ENCODE data around the gene CACNA1D.

Gene CACNA1D

DNA sequence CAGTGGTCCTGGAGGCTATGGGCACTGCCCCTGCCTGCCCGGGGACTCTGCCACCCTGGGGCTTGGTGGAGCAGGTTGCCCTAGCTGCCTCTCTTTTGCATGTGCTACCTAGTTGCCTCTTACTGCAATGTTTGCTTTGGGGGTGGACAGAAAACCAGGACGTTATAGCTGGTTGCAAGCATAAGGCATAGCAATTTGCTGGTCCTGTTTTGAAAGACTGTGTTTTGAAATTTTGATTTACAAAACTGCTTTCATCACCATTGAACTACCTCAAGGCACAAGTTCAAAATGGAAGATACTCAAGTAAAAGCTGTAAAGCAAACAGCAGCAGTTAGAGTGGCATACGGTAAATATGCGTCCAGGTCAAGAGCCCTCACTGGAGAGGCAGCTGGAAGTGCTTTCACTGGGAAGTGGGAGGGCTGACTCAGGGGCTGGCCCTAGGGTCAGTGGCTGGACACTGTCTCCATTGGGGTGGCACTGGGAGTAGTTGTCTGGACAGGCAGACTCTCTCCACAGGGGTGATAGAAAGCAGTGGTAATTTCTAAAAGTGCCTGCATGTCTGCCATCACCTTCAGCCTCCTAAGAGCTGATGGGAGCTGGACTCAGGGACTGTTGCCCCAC, 213.7 kb downstream of the CACNA1D start:
- in situ Hi-C loops (cut with MboI; ENCODE audit: low sequenced_read_pairs), result no loop called here

DNA sequence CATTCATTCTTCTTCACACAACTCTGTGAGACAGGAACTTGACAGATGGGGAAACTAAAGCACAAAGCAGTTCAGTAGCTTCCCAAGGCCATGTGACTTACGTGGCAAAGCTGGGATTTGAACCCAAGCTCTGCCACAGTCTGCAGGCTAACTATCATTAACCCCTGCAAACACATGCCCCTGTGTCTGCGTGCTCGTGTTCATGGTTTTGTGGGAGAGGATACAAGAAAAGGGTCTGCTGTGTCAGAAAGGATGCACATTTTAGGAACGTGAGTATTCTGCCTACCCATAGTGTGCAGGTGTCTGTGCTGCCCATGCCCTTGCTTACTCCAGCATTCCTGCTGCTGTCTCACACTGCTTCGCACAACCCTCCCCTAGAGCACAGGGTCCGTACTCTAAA, 214.8 kb downstream of the CACNA1D start:
- in situ Hi-C loops (cut with MboI; ENCODE audit: low sequenced_read_pairs), result no loop called here

DNA sequence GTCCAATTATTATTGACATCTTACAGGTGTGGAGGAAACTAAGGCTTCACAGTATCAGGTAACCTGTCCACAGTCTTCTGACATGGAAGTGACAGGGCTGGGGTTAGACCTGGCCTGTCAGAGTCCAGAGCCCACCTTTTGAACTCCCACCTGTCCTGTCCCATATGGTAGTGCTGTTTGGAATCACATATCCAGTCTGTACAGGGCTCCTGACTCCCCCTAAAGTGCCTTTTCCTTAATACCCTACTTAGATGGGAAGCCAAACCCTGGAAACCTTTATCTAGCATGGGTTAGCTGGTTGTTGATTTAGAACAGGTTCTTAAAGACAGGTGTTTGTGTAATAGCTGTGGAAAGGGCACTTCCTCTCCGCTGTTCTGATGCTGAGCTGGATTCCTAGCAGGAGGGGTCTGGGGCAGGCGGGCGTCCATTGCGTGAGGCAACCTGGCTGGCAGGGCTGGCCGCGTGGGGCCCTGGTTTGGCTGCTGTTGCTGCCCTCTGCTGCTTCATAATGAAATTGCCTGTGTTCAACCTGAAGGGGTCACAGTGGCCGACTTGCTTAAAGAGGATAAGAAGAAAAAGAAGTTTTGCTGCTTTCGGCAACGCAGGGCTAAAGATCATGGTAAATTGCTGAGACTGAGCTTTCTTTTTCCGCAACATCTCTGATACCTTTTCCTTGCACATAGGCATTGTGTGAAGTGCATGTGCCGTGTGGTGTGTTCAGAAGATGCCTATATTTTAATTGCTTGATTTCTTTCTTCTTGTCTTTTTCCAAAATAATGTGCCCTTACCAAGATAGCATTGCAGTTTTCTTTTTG, 215.7 kb downstream of the CACNA1D start:
- in situ Hi-C loops (cut with MboI; ENCODE audit: low sequenced_read_pairs), result no loop called here

DNA sequence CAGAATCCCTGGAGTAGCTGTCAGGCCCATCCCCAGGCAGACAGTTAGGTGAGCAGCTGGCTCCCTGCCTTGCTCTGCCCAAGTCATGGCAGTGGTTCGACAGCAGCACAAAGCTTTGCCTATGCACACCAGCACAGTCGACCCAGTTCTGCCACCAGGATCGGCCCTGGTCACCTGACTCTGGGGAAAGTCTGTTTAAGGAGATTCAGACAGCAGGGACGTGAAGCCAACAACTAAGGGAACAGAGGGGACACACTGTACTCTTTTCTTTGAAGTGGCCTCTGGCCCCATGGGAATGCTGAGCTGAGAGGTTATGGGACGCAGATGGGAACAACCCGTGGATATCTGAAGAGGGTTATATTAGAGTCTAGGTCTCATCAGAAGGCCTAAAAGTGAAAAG, 217.0 kb downstream of the CACNA1D start:
- in situ Hi-C loops (cut with MboI; ENCODE audit: low sequenced_read_pairs), result no loop called here

DNA sequence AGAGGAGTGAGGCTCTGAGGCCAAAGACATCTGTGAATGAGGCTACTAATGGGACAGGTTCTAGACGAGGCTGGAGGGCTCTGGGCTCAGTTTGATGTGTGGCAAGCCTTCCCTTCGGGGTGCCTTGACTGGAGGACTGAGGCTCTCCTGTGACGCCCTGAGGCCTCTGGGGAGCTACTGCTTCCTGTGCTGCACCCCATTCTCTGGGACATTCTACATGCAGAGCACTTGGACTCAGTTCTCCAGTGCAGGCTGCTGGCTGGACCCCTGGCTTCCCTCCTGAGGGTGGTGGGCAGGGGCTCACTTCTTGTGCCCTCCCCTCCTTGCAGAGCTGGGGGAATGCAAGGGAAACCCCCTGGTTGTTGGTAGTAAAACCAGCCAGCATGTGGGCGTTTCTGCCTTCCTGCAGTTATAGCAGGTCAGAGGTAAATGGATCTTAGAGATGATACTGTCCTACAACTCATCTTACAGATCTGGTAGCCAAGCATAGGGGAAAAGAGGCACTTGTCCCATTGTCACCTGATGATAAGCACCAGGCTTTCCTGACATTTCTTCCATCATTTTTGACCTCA, 218.5 kb downstream of the CACNA1D start:
- in situ Hi-C loops (cut with MboI; ENCODE audit: low sequenced_read_pairs), result no loop called here

DNA sequence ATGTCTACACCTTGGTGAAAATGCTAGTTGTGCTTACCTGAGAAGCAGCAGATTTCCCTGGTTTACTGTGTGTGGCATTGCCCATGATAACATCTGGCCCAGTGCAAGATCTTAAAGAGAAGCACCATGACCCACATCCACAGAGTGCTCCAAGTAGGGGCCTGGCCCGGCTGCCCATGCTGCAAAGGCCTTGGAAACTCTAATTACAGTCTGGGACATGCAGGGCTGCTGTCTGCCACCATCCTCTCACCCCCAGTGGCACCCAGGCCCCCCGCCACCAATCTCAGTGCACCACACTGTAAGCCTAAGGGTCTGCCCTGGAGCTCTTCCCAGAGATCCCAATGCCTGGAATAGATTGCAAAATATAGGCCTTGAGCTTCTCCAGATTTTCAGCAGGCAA, 219.2 kb downstream of the CACNA1D start:
- in situ Hi-C loops (cut with MboI; ENCODE audit: low sequenced_read_pairs), result no loop called here

DNA sequence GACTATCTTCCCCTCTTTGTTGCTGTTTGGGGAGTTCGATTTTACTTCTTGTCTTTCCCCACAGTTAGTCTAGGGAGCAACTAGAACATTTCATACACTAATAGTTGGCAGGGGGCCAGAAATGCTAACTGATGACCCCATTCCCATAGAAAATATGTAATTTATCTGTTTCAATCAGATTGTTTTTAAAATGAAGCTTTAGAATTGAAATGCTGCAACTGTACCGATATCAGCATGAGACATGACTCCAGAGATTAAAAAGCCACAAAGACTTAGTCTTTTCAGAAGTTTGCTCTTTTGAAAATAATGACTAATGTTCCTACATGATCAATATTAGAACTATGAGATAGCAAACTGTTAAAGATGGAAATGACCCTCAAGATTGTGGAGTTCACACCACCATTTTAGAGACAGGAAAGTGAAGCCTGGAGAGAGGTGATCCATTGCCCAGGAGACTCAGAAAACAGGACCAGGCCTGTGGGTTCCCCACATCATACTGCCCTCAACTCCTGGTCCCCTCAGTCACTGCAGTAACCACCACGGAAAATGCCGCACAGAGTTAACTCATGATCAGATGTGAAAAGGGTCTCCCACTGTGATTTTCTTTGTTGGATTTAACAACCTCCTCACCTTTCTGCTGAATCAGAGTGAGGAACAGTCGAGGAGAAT, 221.5 kb downstream of the CACNA1D start:
- in situ Hi-C loops (cut with MboI; ENCODE audit: low sequenced_read_pairs), result no loop called here

DNA sequence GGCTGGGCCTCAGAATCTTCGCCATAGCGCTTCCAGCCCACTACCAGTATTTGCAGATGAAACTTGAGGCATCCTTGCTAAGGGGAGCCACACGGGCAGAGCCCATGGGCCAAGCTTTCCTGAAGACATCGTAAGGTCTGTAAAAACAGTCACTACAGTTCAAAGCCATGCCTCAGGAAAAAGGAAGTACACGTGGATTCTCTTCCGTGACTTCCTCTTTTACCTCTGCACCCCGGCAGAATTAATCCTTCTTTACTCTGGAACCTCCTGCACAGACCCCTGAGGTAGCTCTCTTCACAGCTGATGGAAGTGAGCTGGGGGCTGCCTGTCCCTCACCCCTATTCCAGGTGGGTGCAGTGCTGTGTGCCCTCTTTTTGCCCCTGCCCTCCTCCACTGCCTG, 222.6 kb downstream of the CACNA1D start:
- in situ Hi-C loops (cut with MboI; ENCODE audit: low sequenced_read_pairs), result no loop called here

DNA sequence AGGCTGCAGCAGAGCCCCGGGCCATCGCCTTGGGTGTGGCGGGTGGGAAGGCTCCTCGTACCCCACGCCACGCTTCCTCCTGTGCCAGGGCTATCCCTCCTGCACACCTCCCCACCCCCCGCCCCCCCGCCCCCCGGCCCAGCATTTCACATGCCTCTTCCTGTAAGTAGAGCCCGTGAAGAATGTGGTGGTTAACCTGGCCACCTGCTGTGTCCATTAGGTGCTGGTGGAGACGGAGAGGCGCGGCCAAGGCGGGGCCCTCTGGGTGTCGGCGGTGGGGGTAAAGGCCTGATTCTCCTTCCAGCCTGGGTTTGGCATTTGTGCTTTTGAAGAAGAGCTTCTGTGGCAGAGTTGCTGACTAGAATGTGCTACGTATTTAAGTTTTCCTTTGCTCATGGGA, 224.1 kb downstream of the CACNA1D start:
- in situ Hi-C loops (cut with MboI; ENCODE audit: low sequenced_read_pairs), result no loop called here

DNA sequence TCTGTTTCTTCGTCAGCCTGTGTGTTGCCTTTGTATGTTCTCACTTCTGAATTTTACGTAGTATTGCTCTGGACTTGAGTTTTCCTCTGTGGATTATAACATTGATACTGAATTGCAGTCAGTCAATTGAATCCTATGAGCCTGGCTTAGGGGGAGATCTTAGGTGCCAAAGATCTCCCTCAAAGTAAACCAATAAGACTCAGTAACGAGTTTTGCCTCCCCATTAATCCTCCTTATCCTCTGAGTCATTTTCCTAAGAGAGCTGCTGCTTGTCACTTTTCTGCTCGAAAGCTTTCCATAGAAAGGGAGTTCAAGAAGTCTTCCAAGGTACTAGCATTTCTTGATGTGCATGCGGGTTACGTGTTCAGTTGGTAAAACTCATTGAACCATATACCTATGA, 225.4 kb downstream of the CACNA1D start:
- in situ Hi-C loops (cut with MboI; ENCODE audit: low sequenced_read_pairs), result no loop called here

DNA sequence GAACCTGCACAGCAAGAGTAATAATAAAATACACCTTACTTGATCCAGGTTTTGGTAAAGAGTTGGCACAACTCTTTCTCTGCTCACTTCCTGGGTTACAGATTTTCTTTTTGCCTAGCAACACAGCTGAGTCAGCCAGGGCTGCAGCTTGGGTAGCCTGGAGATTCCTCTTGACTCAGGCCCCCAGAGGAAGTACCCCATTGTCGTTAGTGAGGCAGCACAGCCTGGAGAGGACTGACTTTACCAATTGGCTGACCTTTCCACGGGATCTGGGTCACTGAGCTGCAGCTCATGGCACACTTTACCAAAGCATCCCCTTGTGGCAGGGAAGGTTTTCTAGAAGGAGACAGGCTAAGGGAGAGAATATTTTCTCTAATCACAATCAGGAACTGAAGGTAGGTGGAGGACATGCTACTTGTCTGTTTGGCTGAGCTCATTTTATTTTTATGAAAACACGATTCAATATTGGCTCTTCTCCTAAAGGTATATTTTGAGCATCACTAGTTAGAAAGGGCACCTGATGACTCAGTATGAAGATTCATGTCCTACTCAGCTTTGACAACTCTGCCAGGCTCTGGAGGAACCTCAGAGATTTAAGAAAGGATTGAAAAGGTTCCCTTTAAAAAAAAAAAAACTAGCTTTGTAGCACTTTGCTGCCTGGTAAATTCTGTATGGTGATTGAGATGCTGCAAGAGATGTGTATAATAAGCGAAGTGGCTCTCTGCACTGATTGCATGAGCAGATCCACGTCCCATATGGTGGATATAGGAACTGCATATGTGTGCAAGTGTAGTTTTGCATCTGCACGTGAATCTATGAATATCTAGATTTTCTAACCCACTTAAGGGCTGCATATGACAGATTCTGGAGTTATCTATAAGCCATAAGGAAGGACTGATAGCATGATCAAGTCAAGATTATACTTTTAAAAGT, 227.0 kb downstream of the CACNA1D start:
- in situ Hi-C loops (cut with MboI; ENCODE audit: low sequenced_read_pairs), result no loop called here

DNA sequence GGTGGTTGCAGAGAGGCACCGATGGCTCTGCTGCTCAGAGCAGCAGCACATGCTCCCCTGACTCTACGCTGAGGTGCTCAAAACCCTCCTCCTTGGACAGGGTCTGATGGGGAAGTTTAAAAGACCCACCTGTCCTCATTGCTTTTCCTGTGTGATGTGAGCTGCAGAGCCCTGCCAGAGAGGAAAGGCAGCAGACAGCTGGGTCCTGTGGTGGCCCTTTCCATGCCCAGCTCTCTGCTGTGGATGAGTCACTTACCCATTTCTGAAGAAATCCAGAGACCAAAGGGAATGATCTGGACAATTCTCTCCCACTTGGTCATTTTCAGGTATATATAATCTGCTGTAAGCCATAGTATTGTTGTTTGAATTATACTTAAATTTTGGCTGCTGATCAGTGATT, 230.2 kb downstream of the CACNA1D start:
- in situ Hi-C loops (cut with MboI; ENCODE audit: low sequenced_read_pairs), result no loop called here

DNA sequence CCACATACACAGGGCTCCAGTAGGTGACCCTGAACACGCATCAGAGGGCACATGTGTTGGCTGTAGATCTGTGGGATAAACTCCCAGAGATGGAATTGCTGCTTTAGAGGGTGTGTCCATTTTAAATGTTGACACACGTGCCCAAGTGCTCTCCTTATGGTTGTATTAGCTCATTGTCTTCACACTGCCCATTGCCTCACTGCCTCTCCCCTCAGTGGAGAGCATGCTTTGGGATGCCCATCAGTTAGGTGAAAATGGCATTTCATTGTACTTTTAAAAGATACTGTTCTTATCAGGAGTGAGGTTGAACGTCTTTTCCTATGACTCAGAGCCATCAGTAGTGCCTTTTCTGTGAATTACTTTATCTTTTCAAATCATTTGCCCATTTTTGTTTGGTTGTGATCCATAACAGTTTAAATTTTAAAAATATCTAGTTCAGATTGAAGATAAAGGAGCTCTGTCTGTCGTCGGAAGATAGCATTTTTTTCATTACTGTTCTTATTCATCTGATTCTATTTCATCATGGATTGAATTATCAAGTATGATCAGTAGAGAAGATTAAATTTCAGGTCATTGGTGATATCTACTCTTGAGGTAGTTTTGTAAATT, 231.1 kb downstream of the CACNA1D start:
- in situ Hi-C loops (cut with MboI; ENCODE audit: low sequenced_read_pairs), result no loop called here

DNA sequence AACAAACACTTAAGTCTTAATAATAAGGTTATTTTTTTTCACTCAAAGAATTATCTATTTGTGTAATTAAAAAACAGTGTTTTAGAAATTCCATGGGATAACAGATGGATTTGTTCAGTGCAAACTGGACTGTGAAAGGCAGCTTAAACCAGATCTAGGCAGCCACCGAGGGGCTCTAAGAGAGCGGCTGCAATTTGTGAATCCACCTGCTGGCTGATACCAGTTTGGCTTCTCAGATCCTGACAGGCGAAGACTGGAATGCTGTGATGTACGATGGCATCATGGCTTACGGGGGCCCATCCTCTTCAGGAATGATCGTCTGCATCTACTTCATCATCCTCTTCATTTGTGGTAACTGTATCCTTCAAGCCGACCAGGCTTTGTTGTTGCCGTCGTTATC, 232.2 kb downstream of the CACNA1D start:
- in situ Hi-C loops (cut with MboI; ENCODE audit: low sequenced_read_pairs), result no loop called here

DNA sequence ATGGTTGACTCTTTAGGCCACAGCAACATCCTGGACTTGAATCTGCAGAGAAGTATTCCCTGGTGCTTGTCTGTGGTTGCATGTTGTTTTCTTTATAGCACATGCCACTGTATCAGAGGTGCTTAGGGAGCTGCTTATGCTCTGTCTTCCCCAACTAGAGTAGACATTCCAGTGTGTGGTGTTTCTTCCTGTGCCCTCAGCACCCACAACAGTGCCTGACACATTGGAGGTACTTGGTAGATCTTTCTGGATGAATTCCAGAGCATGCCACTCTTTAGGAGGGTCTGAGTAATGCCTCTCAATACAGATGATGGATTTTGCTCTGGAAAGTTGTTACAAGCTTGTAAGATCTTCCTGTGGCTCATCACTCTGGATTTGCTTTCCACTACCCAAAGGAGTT, 234.2 kb downstream of the CACNA1D start:
- in situ Hi-C loops (cut with MboI; ENCODE audit: low sequenced_read_pairs), result no loop called here

DNA sequence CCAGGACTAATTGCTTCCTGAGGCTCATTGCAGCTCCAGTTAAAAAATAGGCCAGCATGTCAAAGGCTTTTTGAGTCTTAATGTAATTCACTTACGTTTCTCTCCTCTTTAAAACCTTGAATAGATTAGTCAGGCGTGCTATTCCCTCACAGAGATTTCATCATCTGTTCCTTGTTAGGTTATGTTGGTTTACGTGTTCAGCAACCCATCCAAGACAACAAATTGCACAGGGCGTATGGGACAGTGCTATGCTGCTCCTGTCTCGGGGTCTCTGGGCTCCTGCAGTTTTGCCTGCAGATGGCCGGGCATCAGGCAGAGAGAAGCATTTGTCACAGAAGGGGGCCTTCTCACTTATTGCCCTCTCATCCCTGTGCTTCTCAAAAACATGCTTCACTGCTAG, 234.7 kb downstream of the CACNA1D start:
- in situ Hi-C loops (cut with MboI; ENCODE audit: low sequenced_read_pairs), result no loop called here

DNA sequence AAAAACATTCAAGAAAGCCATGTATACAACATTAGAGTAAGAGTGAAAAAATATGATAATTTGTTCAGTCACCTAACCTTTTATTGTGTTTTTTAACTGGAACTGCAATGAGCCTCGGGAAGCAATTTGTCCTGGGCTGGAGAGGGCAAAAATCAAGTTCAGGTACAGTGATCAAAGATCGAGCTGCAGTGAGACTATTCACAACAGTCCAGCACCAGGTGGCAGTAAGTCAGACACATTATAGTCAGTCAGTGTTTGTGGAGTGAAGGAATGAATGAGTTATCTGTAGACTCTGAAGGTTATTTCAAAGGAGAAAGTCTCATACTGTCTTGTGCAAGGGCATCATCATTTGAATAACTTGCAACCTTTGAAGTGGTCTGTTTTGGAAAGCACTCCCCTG, 235.2 kb downstream of the CACNA1D start:
- in situ Hi-C loops (cut with MboI; ENCODE audit: low sequenced_read_pairs), result no loop called here

DNA sequence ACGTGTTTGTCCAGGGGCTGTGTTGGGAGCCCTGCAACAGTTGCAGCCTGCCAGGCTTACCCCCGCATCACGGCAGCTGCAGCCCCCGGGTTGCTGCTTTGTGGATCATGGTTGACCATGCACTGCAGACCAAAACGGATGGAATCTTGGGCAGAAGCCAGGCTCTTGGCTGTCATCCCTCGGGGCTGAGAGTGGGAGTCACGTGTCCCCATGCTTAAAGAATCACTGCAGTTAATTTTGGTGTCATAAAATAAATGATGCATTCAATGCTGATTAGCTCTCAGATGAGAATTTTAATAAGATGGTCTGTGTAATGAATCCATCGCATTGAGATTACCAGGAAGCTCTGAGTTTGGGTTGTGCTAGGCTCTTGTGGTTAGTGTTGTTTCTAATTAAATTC, 236.2 kb downstream of the CACNA1D start:
- in situ Hi-C loops (cut with MboI; ENCODE audit: low sequenced_read_pairs), result no loop called here

DNA sequence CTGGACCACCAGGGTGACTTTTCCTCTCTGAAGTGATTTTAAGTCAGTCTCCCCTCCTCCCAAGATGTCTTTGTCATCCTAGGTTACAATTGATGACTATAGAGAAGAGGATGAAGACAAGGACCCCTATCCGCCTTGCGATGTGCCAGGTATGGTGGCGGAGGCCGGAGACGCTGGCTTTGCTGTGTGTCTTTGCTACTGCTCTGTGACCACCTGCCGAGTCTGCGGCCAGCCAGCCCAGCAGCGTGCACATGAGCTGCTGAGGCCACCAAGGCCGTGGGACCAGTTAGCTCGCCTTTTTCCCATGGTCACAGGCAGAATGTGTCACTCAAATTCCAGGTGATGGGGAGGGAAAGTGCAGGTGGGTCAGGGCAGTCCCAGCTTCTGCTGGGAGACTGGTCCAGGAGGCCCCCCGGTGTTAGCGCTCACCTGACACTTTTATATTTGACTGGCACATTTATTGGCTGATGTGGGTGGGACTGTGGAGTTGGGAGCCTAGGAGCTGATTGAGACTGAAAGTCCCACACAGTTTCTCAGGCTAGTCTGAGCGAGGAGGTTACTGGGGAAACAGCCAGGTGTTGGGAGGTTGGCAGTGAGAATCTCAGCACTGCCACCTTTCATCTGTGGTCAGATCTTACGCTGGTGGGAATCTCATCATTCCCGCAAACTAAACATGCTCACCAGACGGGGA, 237.7 kb downstream of the CACNA1D start:
- in situ Hi-C loops (cut with MboI; ENCODE audit: low sequenced_read_pairs), result no loop called here

DNA sequence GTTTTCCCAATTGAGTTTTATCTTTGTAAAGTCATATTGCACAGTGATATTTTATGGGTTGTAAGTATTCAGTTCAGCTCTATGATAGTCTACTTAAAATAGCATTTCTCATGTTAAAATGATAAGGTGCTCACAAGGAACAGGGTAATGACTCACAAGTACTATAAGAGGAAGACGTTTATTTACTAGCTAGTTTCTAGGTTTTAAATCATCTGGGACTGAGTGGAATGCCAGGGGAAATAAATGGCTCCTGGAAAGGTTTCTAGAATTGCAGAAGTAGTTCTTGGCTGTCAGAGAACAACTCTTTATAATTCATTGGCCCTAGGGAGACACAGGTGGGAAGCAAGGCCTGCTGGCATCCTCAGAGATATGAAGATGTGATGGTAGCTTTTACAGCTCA, 239.0 kb downstream of the CACNA1D start:
- in situ Hi-C loops (cut with MboI; ENCODE audit: low sequenced_read_pairs), result no loop called here

Measured in HL-60/S4 treated with retinoic acid at 250 ng/mL for 4 days and 3 days (cell line).